Measurements from ENCODE around the gene DRC3.
A peak's percentile ranks its signal among the peaks of the same experiment; 100 is the strongest.
"Not testable (repeated sequence)": the region's sequence is repeated elsewhere in the genome, so short reads cannot be mapped to it uniquely, and the experiment has no call there.

DRC3 gene

GRCh38 chr17:17934214-17934613 is 38.4 kb upstream of the DRC3 start:
- H3K4me1 ChIP-seq (ENCODE audit: control insufficient read depth, insufficient read depth, low read length) = peaks cover 8% of the 10 kb centered on the region; the same call in 1 of the 2 replicates
- no peak overlapping the region for H3K27ac ChIP-seq (ENCODE audit: low read depth, low read length)
- no peaks in the 10 kb centered on the region for H3K27me3 ChIP-seq (ENCODE audit: control insufficient read depth, insufficient read depth, low read length)
- H3K36me3 ChIP-seq (ENCODE audit: control insufficient read depth, insufficient read depth, low read length) = no peaks in the 10 kb centered on the region
- no peaks in the 10 kb centered on the region for H3K9me3 ChIP-seq (ENCODE audit: control insufficient read depth, insufficient read depth, low read depth, low read length)
- no peak overlapping the region for H3K4me3 ChIP-seq (ENCODE audit: low read depth, low read length)
- H3K9ac ChIP-seq (ENCODE audit: low read length) = no peak overlapping the region

- Histone ChIP-seq H3K27me3 (ENCODE audit: control insufficient read depth, insufficient read depth, low read length) (no peaks in the 10 kb centered on the region), H3K4me1 (ENCODE audit: control insufficient read depth, insufficient read depth, low read length) (peaks cover 8% of the 10 kb centered on the region; the same call in 1 of the 2 replicates), H3K36me3 (ENCODE audit: control insufficient read depth, insufficient read depth, low read length) (no peaks in the 10 kb centered on the region), H3K9me3 (ENCODE audit: control insufficient read depth, insufficient read depth, low read depth, low read length) (no peaks in the 10 kb centered on the region), H3K4me3 (ENCODE audit: low read depth, low read length) (no peak overlapping the region), H3K9ac (ENCODE audit: low read length) (no peak overlapping the region), H3K27ac (ENCODE audit: low read depth, low read length) (no peak overlapping the region)
Measured at GRCh38 chr17:17934806-17935205, 37.9 kb upstream of the DRC3 start.

- no peak overlapping the region for H3K9ac ChIP-seq (ENCODE audit: low read length)
- H3K36me3 ChIP-seq (ENCODE audit: control insufficient read depth, insufficient read depth, low read length) = no peaks in the 10 kb centered on the region
- no peaks in the 10 kb centered on the region for H3K9me3 ChIP-seq (ENCODE audit: control insufficient read depth, insufficient read depth, low read depth, low read length)
- H3K27me3 ChIP-seq (ENCODE audit: control insufficient read depth, insufficient read depth, low read length) = no peaks in the 10 kb centered on the region
- H3K4me1 ChIP-seq (ENCODE audit: control insufficient read depth, insufficient read depth, low read length) = peaks cover 11% of the 10 kb centered on the region
- H3K4me3 ChIP-seq (ENCODE audit: low read depth, low read length) = no peak overlapping the region
- no peak overlapping the region for H3K27ac ChIP-seq (ENCODE audit: low read depth, low read length)
Measured at GRCh38 chr17:17935321-17936271, 37.1 kb upstream of the DRC3 start.

GRCh38 chr17:17937201-17937853 is 35.3 kb upstream of the DRC3 start:
- no peak overlapping the region for H3K27ac ChIP-seq (ENCODE audit: low read depth, low read length)
- no peaks in the 10 kb centered on the region for H3K27me3 ChIP-seq (ENCODE audit: control insufficient read depth, insufficient read depth, low read length)
- peaks cover 28% of the 10 kb centered on the region for H3K4me1 ChIP-seq (ENCODE audit: control insufficient read depth, insufficient read depth, low read length)
- no peaks in the 10 kb centered on the region for H3K9me3 ChIP-seq (ENCODE audit: control insufficient read depth, insufficient read depth, low read depth, low read length)
- no peak overlapping the region for H3K4me3 ChIP-seq (ENCODE audit: low read depth, low read length)
- no peak overlapping the region for H3K9ac ChIP-seq (ENCODE audit: low read length)
- H3K36me3 ChIP-seq (ENCODE audit: control insufficient read depth, insufficient read depth, low read length) = no peaks in the 10 kb centered on the region

DNA sequence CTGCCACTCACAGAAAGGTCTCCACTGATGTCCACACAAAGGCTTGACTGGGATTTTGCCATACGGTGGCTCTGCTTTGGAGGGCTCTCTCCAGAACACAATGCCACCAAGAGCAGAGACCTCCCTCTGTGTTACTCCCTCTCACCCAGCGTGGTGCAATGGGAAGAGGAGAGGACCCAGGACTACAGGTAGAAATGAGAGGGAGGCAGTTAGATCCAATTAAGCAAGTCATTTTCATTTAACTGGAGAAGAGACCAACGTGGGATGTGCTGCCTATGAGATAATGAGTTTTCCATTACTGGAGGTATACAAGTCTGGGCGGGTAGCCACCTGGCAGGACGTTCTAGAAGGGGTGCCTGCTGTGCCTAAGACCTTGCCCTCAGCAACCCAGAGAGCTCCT is 34.7 kb upstream of the DRC3 start:
- H3K27ac ChIP-seq (ENCODE audit: low read depth, low read length) = no peak overlapping the region
- no peaks in the 10 kb centered on the region for H3K36me3 ChIP-seq (ENCODE audit: control insufficient read depth, insufficient read depth, low read length)
- H3K9me3 ChIP-seq (ENCODE audit: control insufficient read depth, insufficient read depth, low read depth, low read length) = no peaks in the 10 kb centered on the region
- H3K27me3 ChIP-seq (ENCODE audit: control insufficient read depth, insufficient read depth, low read length) = no peaks in the 10 kb centered on the region
- peaks cover 34% of the 10 kb centered on the region for H3K4me1 ChIP-seq (ENCODE audit: control insufficient read depth, insufficient read depth, low read length)
- H3K9ac ChIP-seq (ENCODE audit: low read length) = no peak overlapping the region
- no peak overlapping the region for H3K4me3 ChIP-seq (ENCODE audit: low read depth, low read length)

DNA sequence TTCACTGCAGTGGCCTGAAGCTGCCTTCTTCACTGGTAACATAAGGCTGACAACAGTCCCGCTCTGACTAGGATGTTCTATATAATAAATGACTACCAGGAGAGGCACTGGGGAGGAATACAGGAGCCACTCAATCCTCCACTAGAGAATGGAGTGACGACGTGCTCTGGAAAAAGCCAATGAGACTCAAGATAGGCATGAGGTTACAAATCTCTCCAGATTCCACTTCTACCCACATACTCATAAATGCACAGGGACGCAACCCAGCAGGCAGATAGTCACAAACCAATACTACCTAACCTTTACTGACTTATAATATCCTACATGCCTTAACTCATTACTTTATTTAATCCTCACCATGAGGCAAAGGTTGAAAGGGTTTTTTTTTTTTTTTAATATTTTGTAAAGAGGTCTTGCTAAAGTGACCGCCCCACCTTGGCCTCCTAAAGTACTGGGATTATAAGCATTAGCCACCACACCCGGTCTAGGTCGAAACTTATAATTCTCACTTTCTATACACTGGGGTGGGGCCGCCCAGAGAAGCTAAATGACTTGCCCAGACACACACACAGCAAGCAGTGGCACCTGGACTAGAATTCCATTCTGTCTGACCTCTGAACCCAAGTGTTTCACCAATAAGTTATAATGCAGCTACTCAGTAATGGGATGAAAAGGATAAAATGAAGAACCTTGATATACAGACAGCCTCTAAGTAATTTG is 34.1 kb upstream of the DRC3 start:
- Histone ChIP-seq H3K4me3 (ENCODE audit: low read depth, low read length) (no peak overlapping the region), H3K9me3 (ENCODE audit: control insufficient read depth, insufficient read depth, low read depth, low read length) (no peaks in the 10 kb centered on the region), H3K27ac (ENCODE audit: low read depth, low read length) (no peak overlapping the region), H3K27me3 (ENCODE audit: control insufficient read depth, insufficient read depth, low read length) (no peaks in the 10 kb centered on the region), H3K4me1 (ENCODE audit: control insufficient read depth, insufficient read depth, low read length) (peaks cover 40% of the 10 kb centered on the region), H3K9ac (ENCODE audit: low read length) (no peak overlapping the region), H3K36me3 (ENCODE audit: control insufficient read depth, insufficient read depth, low read length) (no peaks in the 10 kb centered on the region)

DNA sequence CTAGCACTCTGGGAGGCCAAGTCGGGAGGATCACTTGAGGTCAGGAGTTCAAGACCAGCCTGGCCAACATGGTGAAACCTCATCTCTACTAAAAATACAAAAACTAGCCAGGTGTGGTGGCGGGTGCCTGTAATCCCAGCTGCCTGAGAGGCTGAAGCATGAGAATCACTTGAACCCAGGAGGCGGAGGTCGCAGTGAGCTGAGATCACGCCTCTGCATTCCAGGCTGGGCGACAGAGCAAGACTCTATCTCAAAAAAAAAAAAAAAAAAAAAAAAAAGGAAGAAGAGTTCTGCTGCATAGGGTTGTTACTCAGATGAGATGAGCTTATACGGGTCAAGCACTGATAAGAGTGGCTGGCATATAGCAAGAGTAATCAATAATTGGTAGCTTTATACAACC is 32.7 kb upstream of the DRC3 start:
- H3K9me3 ChIP-seq (ENCODE audit: control insufficient read depth, insufficient read depth, low read depth, low read length); H3K9ac ChIP-seq (ENCODE audit: low read length); H3K27me3 ChIP-seq (ENCODE audit: control insufficient read depth, insufficient read depth, low read length); H3K36me3 ChIP-seq (ENCODE audit: control insufficient read depth, insufficient read depth, low read length); H3K27ac ChIP-seq (ENCODE audit: low read depth, low read length); H3K4me3 ChIP-seq (ENCODE audit: low read depth, low read length): not testable (repeated sequence)
- H3K4me1 ChIP-seq (ENCODE audit: control insufficient read depth, insufficient read depth, low read length) = peaks cover 49% of the 10 kb centered on the region

DNA sequence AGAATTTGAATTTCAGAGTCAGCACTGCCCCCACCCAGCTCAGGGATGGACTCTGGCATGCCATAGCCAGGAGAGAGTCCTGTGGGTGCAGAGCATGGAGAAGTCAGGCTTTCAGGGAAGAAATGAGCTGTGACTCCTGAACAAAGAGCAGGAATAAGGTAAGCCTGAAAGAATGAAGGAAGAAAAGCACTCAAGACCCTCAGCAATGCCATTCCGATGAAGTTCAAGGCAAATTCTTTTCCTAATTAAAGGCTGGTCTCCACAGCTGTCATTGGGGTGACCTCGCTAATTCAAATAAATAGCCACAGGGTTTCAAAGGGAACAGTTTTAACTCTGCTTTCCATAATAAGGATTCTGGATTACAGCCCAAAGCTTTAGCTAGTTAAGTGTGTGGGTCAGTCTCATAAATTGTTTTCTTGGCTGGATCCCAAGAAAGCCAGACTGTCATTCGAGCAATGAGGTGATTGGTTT is 32.2 kb upstream of the DRC3 start:
- no peak overlapping the region for H3K9ac ChIP-seq (ENCODE audit: low read length)
- H3K27ac ChIP-seq (ENCODE audit: low read depth, low read length) = no peak overlapping the region
- H3K36me3 ChIP-seq (ENCODE audit: control insufficient read depth, insufficient read depth, low read length) = no peaks in the 10 kb centered on the region
- H3K4me3 ChIP-seq (ENCODE audit: low read depth, low read length) = no peak overlapping the region
- H3K9me3 ChIP-seq (ENCODE audit: control insufficient read depth, insufficient read depth, low read depth, low read length) = no peaks in the 10 kb centered on the region
- no peaks in the 10 kb centered on the region for H3K27me3 ChIP-seq (ENCODE audit: control insufficient read depth, insufficient read depth, low read length)
- H3K4me1 ChIP-seq (ENCODE audit: control insufficient read depth, insufficient read depth, low read length) = peaks cover 46% of the 10 kb centered on the region

DNA sequence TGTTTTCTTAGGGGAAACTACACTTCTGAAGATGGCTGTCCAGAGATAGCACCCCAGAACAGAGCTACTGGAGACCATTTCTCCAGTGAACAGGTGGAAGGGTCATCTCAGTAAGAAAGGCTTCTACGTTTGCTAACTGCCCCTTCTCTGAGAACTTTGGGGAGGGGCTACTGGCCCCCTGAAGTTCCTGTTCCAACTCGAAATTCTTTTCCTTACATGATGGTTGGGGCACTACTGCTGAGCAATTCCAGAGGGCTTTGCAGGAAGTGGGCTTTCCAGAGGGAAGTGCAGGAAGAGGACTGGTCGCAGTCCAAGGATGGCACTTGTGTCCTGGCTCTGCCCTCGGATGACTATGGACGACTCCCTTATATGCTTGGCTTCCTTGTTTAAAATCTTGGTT is 31.6 kb upstream of the DRC3 start:
- Histone ChIP-seq H3K4me3 (ENCODE audit: low read depth, low read length) (no peak overlapping the region), H3K9ac (ENCODE audit: low read length) (no peak overlapping the region), H3K27me3 (ENCODE audit: control insufficient read depth, insufficient read depth, low read length) (no peaks in the 10 kb centered on the region)

DNA sequence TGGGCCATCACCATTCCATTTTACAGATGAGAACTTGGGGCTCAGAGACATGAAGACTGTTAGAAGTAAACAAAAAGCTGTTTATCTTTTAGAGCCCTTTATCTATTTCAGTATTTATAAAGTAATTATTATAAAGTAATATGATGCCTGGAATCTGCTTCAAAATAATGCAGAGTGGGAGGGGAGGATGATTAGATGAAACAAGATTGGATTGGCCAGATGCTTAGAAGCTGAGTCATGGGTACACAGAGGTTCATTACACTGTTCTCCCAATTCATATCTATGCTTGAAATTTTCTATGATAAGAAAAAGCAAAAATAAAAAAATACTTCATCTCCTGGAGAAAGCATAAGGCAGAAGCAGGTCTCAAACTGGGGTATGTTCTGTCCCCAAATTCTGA is 29.8 kb upstream of the DRC3 start:
- Histone ChIP-seq H3K36me3 (ENCODE audit: control insufficient read depth, insufficient read depth, low read length) (no peaks in the 10 kb centered on the region), H3K9me3 (ENCODE audit: control insufficient read depth, insufficient read depth, low read depth, low read length) (no peaks in the 10 kb centered on the region), H3K27me3 (ENCODE audit: control insufficient read depth, insufficient read depth, low read length) (no peaks in the 10 kb centered on the region), H3K27ac (ENCODE audit: low read depth, low read length) (no peak overlapping the region), H3K9ac (ENCODE audit: low read length) (peak overlapping the region; percentile 17), H3K4me3 (ENCODE audit: low read depth, low read length) (no peak overlapping the region), H3K4me1 (ENCODE audit: control insufficient read depth, insufficient read depth, low read length) (peaks cover 41% of the 10 kb centered on the region)

More for the DNA sequence above, 31.6 kb upstream of the DRC3 start:
- Histone ChIP-seq H3K27ac (ENCODE audit: low read depth, low read length) (no peak overlapping the region), H3K36me3 (ENCODE audit: control insufficient read depth, insufficient read depth, low read length) (no peaks in the 10 kb centered on the region), H3K9me3 (ENCODE audit: control insufficient read depth, insufficient read depth, low read depth, low read length) (no peaks in the 10 kb centered on the region), H3K4me1 (ENCODE audit: control insufficient read depth, insufficient read depth, low read length) (peaks cover 41% of the 10 kb centered on the region)
